ENCODE measurements around the gene THEM4. TPM values are rescaled to one million over a fixed set of nuclear protein-coding genes. Genes with fewer than 3 reads are reported as not detected.

THEM4 gene
- total RNA-seq, 4 donors from 2014 or later, result 5.1 to 15.3 (median 7.0) TPM

GRCh38 chr1:151825751-151826660, 83.3 kb downstream of the THEM4 start:
- intact Hi-C loops (cut with DNase I; ENCODE audit: low total_unique reads), result no loop called here
- DNase-seq (ENCODE audit: low spot score in 2 of 2), result no peak
- no peak overlapping the region for H3K4me3 ChIP-seq (ENCODE audit: low read depth, poor library complexity, severe bottlenecking)
- WGBS, 2 donors, result 54% methylated on average over 19 to 20 of the region's 21 CpGs
- TF ChIP-seq POLR2A (IDR thresholded peaks at IDR 0.05), result no peak

- H3K4me3 ChIP-seq (ENCODE audit: low read depth, poor library complexity, severe bottlenecking), result no peak overlapping the region
- intact Hi-C loops (cut with DNase I; ENCODE audit: low total_unique reads), result no loop called here
- no peak for DNase-seq (ENCODE audit: low spot score in 2 of 2)
- 71 to 72% methylated on average over 9 of the region's 9 CpGs for WGBS, 2 donors
- TF ChIP-seq POLR2A (IDR thresholded peaks at IDR 0.05), result no peak
- TF ChIP-seq, protein P1, sequence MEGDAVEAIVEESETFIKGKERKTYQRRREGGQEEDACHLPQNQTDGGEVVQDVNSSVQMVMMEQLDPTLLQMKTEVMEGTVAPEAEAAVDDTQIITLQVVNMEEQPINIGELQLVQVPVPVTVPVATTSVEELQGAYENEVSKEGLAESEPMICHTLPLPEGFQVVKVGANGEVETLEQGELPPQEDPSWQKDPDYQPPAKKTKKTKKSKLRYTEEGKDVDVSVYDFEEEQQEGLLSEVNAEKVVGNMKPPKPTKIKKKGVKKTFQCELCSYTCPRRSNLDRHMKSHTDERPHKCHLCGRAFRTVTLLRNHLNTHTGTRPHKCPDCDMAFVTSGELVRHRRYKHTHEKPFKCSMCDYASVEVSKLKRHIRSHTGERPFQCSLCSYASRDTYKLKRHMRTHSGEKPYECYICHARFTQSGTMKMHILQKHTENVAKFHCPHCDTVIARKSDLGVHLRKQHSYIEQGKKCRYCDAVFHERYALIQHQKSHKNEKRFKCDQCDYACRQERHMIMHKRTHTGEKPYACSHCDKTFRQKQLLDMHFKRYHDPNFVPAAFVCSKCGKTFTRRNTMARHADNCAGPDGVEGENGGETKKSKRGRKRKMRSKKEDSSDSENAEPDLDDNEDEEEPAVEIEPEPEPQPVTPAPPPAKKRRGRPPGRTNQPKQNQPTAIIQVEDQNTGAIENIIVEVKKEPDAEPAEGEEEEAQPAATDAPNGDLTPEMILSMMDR (IDR thresholded peaks at IDR 0.05), result no peak
These were observed 84.1 kb downstream of the THEM4 start for GRCh38 chr1:151825204-151825603.

Other genes with a start within 250 kb of the THEM4 start
- not detected for gene CELF3, start 192.7 kb downstream of the THEM4 start, total RNA-seq
- not detected for gene RIIAD1, start 188.0 kb downstream of the THEM4 start, total RNA-seq
- gene MRPL9, start 146.0 kb downstream of the THEM4 start, total RNA-seq, result 100 to 1,000 TPM in 1 of 4 donors, 10 to 100 TPM in 3; 48.8 to 112 (median 66.4) TPM
- gene TDRKH, start 119.0 kb downstream of the THEM4 start, total RNA-seq, result 1 to 10 TPM; 2.1 to 3.0 (median 2.6) TPM
- gene LINGO4, start 104.1 kb downstream of the THEM4 start, total RNA-seq, result under 1 TPM in 3 of 4 donors, not detected in 1; 0.17 to 0.36 (median 0.34) TPM
- gene RORC, start 77.7 kb downstream of the THEM4 start, total RNA-seq, result 10 to 100 TPM; 33.6 to 83.2 (median 58.2) TPM
- 1 to 10 TPM; 1.4 to 4.2 (median 2.3) TPM for gene C2CD4D, start 69.7 kb downstream of the THEM4 start, total RNA-seq
- 100 to 1,000 TPM in 1 of 4 donors, 10 to 100 TPM in 3; 74.4 to 115 (median 88.3) TPM for gene THEM5, start 55.8 kb downstream of the THEM4 start, total RNA-seq
- gene S100A10, start 84.3 kb upstream of the THEM4 start, total RNA-seq, result 100 to 1,000 TPM in 2 of 4 donors, 10 to 100 TPM in 2; 74.8 to 153 (median 102) TPM
- gene S100A11, start 127.5 kb upstream of the THEM4 start, total RNA-seq, result 100 to 1,000 TPM; 394 to 516 (median 448) TPM
- 1 to 10 TPM in 1 of 4 donors, not detected in 3; 6.6 TPM for gene TCHHL1, start 179.6 kb upstream of the THEM4 start, total RNA-seq
- 10 to 100 TPM in 1 of 4 donors, 1 to 10 TPM in 1, under 1 TPM in 2; 0.39 to 29.5 (median 1.2) TPM for gene TCHH, start 205.9 kb upstream of the THEM4 start, total RNA-seq
- gene RPTN, start 249.7 kb upstream of the THEM4 start, total RNA-seq, result 10 to 100 TPM; 17.3 to 30.4 (median 22.1) TPM

Measured in lower leg skin (tissue), 4 donors.